MCF 10A (cell line): ENCODE measurements around the gene LENEP. TPM values are rescaled to one million over a fixed set of nuclear protein-coding genes. Genes with fewer than 3 reads are reported as not detected.

Experiments
- BruUV-seq: library from RNA; stranded (reverse); fragments of 400-500 nt; replicated peaks from 2 replicates; lab custom pipeline; 2021; lab: Mats Ljungman, UMichigan
- CTCF ChIA-PET: fragments of 300-600 bp; sonication (Branson Sonifier 250); formaldehyde crosslinking; extraction: SDS; loops from one replicate; lab custom pipeline; 2021; ENCODE audit warnings: antibody characterized with exemption, inconsistent platforms; lab: Yijun Ruan, JAX
- POLR2A ChIA-PET: fragments of 300-600, 350-650 bp; sonication (Branson Sonifier 250); formaldehyde crosslinking; extraction: SDS; loops from one replicate; lab custom pipeline; 2020; ENCODE audit warnings: antibody characterized with exemption, inconsistent platforms; lab: Yijun Ruan, JAX
- DNase-seq: peaks from one replicate; pipeline ENCODE4 v3.0.0-alpha.2; 2018; ENCODE audit not compliant: unreplicated experiment
- H3K27ac Mint-ChIP-seq: one replicate; pipeline ENCODE4 v1.8.0; 2022; ENCODE audit warnings: mild to moderate bottlenecking, low read depth, mixed read lengths; ENCODE audit not compliant: unreplicated experiment
- H3K27me3 Mint-ChIP-seq: one replicate; pipeline ENCODE4 v1.8.0; 2022; ENCODE audit warnings: mixed read lengths; ENCODE audit not compliant: insufficient read depth, unreplicated experiment
- H3K36me3 Mint-ChIP-seq: one replicate; pipeline ENCODE4 v1.8.0; 2022; ENCODE audit warnings: mild to moderate bottlenecking, moderate library complexity, mixed read lengths; ENCODE audit not compliant: insufficient read depth, unreplicated experiment
- H3K4me1 Mint-ChIP-seq: one replicate; pipeline ENCODE4 v1.8.0; 2022; ENCODE audit warnings: mixed read lengths; ENCODE audit not compliant: insufficient read depth, unreplicated experiment
- H3K4me3 Mint-ChIP-seq: one replicate; pipeline ENCODE4 v1.8.0; 2022; ENCODE audit warnings: mild to moderate bottlenecking, moderate library complexity, mixed read lengths; ENCODE audit not compliant: unreplicated experiment
- H3K9me3 Mint-ChIP-seq: one replicate; pipeline ENCODE4 v1.8.0; 2022; ENCODE audit warnings: mixed read lengths; ENCODE audit not compliant: unreplicated experiment
- CTCF ChIP-seq: fragments of 200-600 bp; IDR thresholded peaks from one replicate; pipeline ENCODE4 v1.8.0; 2022; ENCODE audit warnings: antibody characterized with exemption, mild to moderate bottlenecking; ENCODE audit not compliant: unreplicated experiment
- intact Hi-C: fragments of 100-400 bp; cut with micrococcal nuclease; formaldehyde crosslinking; loops from 2 replicates; pipeline ENCODE4 v1.14.1; 2022
- total RNA-seq: library from RNA; stranded (reverse); gene quantifications from 2 replicates; pipeline ENCODE4 v1.2.3, GENCODE V29; 2022

LENEP gene
- total RNA-seq, 1 experiment from 2014 or later = not detected

DNA sequence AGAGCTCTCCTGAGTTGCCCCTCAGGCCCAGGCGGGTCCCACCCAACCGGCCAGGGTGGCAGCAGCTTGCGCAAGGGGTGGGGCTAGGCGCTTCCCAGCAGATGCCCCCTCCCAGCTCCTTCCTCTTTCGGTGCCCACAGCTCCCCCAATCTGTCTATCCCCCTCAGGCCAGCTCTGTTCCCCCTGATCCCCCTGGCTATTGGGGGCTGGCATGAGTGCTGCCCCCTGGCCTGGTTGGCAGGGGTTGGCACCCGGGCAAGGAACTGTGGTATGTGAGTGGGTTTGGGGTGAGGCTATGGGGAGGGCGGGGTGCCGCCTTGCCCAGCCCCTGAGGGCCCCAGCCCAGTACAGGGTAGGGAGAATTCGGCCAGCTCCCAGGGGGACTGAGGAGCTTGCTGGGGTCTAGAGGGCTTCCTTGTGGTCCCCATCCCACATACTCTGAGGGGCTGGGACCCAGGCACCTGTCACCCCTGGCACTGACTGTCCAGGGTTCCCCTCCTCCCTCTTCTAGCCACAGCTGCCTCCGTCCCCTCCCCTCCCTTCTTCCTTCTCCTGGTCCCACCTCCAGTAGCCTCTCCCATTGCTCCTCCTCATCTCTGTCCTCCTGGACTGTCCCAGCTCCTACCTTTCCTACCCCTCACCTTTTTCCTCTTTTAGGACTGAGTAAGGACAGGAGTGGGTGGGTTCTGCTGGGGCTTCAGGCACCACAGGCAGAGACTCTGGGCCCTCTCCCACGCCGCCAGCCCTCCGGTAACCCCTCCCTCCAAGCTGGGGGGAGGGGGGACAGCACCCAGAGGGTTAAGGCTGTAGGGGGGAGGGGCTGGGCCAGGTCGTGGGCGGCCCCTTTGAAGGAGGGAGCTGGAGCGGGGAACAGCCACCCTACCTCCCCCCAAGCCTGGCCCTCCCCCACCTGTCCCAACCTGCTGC lies 14.9 kb downstream of the LENEP start:
- Mint-ChIP-seq H3K9me3 (no peaks in the 10 kb centered on the region), H3K4me1 (peaks cover 85% of the 10 kb centered on the region), H3K27ac (peak overlapping the region; percentile 87), H3K4me3 (peak overlapping the region; percentile 84), H3K27me3 (no peaks in the 10 kb centered on the region), H3K36me3 (peaks cover 47% of the 10 kb centered on the region)
- no peak for TF ChIP-seq CTCF
- DNase-seq = no peak
- ChIA-PET CTCF (interaction anchor here (0.6 to 2.4 kb wide), 14 partner anchors 8 to 339 kb away, joined by 3 to 10 read pairs (median 4); partner anchors contain the start of genes FLAD1 and KRTCAP2), POLR2A (interaction anchor here (0.6 to 41.1 kb wide), 7 partner anchors 9 to 237 kb away, joined by 3 to 1917 read pairs (median 8); partner anchors contain the start of genes ADAM15, CKS1B, FLAD1 and PBXIP1)
- no TSS peak for BruUV-seq
- intact Hi-C loops = no loop called here

GRCh38 chr1:155009221-155009711 lies 15.9 kb downstream of the LENEP start:
- no TSS peak for BruUV-seq
- ChIA-PET POLR2A (interaction anchor here (1.7 to 41.1 kb wide), 4 partner anchors 8 to 38 kb away, joined by 8 to 1917 read pairs (median 146); partner anchors contain the start of genes CKS1B, FLAD1, PBXIP1 and PYGO2), CTCF (interaction anchor here (1.3 to 2.4 kb wide), 2 partner anchors 9 to 44 kb away, joined by 4 to 10 read pairs; no protein-coding TSS in a partner anchor)
- Mint-ChIP-seq H3K4me3 (peak overlapping the region; percentile 84), H3K27me3 (no peaks in the 10 kb centered on the region), H3K4me1 (peaks cover 88% of the 10 kb centered on the region), H3K36me3 (peaks cover 50% of the 10 kb centered on the region), H3K9me3 (no peaks in the 10 kb centered on the region), H3K27ac (peak overlapping the region; percentile 87)
- intact Hi-C loops = no loop called here
- TF ChIP-seq CTCF = no peak
- DNase-seq = no peak

GRCh38 chr1:155009742-155010141 lies 16.4 kb downstream of the LENEP start:
- CTCF ChIA-PET = interaction anchor here (1.0 to 14.4 kb wide), 3 partner anchors 9 to 39 kb away, joined by 3 to 390 read pairs (median 10); partner anchors contain the start of genes ADAM15 and SHC1
- H3K36me3 Mint-ChIP-seq = peaks cover 55% of the 10 kb centered on the region
- H3K27me3 Mint-ChIP-seq = no peaks in the 10 kb centered on the region
- POLR2A ChIA-PET = interaction anchor here (11.1 to 14.0 kb wide), 2 partner anchors 7 to 35 kb away, joined by 283 to 312 read pairs; partner anchors contain the start of genes CKS1B and SHC1
- H3K27ac Mint-ChIP-seq = peak overlapping the region; percentile 87
- no peak for TF ChIP-seq CTCF
- intact Hi-C loops = no loop called here
- H3K4me1 Mint-ChIP-seq = peaks cover 83% of the 10 kb centered on the region
- H3K9me3 Mint-ChIP-seq = no peaks in the 10 kb centered on the region
- H3K4me3 Mint-ChIP-seq = peak overlapping the region; percentile 84
- no peak for DNase-seq
- BruUV-seq = no TSS peak
